Lower leg skin (tissue), 3 donors: ENCODE data around the gene HSPBP1.

Source experiments
- CTCF ChIP-seq, 3 donors: fragments of 450-650 bp; IDR thresholded peaks; one replicate each; pipeline ENCODE4 v1.5.1; 2016; ENCODE audit warnings: antibody characterized with exemption in 3 of 3, mild to moderate bottlenecking in 3 of 3, moderate library complexity in 2 of 3
- POLR2A ChIP-seq, 2 donors: fragments of 450-650 bp; IDR thresholded peaks; one replicate each; pipeline ENCODE4 v1.6.1; 2016 to 2017; ENCODE audit warnings: antibody characterized with exemption in 2 of 2, mild to moderate bottlenecking in 1 of 2, moderate library complexity in 1 of 2

GRCh38 chr19:55230329-55230728 lies 49.6 kb downstream of the HSPBP1 start:
- no peak for TF ChIP-seq POLR2A (IDR thresholded peaks at IDR 0.05)
- no peak for TF ChIP-seq CTCF (IDR thresholded peaks at IDR 0.05)
